Glomerular visceral epithelial cell (primary cell): Measurements from ENCODE around the gene PIK3R5.

Experiments used
- DNase-seq: peaks from one replicate; pipeline ENCODE4 v3.0.0-alpha.2; 2016; ENCODE audit errors: extremely low spot score

Gene PIK3R5

DNA sequence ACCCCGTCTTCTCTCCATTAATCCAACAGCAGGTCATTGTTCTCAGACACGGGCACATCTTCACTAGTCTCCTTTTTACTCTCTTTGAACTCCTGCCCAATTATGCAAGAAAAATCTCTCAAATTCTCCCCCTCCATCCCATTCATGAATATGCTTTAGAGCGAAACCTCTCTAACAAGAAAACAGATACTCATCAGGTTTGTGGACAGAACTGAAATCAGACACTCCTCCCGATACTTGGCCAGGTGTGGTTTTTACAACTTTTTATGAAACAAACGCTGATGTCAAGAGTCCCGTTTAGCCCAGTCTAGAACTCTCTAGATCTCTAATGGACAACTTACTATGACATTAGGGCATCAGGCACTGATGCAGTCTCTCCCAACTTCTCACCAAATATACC, 40.9 kb downstream of the PIK3R5 start:
- no peak for DNase-seq

- no peak for DNase-seq
Measured at GRCh38 chr17:8923762-8924161, 41.7 kb downstream of the PIK3R5 start.

- DNase-seq: no peak
Measured at GRCh38 chr17:8922928-8923327, 42.6 kb downstream of the PIK3R5 start.

DNA sequence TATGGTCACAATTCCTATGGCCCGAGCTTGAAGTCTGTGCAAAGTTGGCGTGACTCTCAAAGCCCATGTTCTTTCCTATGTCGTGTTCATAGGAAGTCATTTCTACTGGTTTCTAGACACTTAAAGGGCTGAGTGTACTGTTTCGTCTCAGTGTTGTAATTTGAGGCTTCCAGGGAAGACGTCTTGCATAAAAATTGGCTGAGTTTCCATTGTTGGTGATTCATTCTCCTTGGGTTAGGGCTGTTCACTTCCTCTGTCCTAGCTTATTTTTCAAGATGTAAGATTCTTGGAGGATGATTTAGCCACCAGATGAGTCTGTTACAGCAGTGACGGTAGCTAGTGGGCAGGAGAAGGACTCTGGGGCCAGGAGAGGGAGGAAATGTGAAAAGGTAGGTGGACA, 43.1 kb downstream of the PIK3R5 start:
- DNase-seq: peak; percentile 19

DNA sequence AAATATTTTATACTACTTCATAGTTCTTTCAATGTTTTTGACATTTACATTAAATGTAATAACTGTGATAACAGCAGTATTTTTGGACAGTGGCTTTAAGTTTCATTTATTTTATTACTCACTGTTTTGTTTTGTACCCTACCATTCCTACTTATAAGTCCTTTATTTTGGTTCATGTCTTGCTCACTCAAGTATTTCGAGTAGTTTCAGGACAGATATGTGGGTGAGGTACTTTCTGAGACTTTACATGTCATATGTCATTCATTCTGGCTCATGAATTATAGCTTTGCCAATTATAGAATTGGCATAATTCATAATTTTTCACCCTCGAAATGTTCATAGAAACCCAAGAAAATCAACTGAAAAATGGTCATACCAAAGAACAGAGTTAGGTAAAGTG, 44.4 kb downstream of the PIK3R5 start:
- DNase-seq: no peak

GRCh38 chr17:8918807-8919465, 46.6 kb downstream of the PIK3R5 start:
- DNase-seq: no peak

- DNase-seq: no peak
Measured at GRCh38 chr17:8916466-8916865, 49.0 kb downstream of the PIK3R5 start.

DNA sequence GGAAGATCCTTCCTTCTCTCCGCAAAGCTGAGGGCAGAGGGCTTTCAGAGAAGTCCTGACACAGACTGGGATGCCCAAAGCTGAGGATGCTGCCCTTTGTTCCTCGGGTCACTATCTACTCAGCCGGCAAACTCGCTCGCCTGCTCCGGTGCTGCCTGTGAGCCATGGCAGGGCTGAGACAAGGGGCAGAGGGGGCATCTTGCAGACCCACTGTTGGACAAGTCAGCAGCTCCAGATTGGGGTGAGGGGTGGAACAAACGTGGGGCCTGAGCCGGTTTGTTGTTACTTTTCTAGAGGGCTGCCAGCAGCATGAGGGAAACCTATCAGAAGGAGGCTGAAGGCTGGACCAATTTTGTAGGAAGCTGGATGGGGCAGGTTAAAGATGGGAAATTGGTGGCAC, 51.0 kb downstream of the PIK3R5 start:
- DNase-seq: no peak

DNA sequence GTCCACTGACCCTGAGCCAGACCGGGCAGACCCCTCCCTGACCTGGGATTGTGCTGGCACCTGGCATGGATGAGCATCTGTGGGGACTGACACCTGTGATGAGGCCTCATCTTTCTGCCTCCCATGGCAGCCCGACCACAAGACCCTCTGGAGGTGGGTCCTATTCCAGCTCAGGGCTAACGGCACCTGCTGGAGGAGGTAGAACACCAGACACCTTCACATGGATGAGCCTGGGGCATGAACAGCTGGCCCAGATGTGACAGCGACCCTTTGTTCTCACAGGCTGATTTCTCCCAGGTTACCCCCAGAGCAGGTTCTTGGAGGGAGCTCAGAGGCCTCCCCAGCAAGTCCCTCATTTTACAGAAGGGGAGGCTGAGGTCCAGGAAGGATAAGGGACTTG, 51.6 kb downstream of the PIK3R5 start:
- no peak for DNase-seq

DNA sequence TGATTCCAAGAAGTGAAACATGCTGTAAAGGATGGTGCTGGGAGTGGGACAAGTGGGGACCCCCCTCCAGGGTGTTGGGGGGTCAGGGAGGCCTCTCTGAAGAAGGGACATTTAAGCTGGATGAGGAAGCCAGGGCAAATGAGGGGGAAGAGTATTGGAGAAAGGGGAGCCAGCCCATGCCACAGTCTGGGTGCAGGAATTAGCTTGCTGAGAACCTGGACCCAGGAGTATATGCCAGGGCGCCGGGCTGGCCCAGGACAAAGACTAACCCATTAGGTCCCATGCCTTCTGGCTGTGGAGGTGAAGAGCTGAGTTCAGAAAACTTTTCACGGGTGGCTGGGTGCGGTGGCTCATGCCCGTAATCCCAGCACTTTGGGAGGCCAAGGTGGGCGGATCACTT, 52.4 kb downstream of the PIK3R5 start:
- no peak for DNase-seq

GRCh38 chr17:8912084-8912981, 53.2 kb downstream of the PIK3R5 start:
- DNase-seq: no peak

DNA sequence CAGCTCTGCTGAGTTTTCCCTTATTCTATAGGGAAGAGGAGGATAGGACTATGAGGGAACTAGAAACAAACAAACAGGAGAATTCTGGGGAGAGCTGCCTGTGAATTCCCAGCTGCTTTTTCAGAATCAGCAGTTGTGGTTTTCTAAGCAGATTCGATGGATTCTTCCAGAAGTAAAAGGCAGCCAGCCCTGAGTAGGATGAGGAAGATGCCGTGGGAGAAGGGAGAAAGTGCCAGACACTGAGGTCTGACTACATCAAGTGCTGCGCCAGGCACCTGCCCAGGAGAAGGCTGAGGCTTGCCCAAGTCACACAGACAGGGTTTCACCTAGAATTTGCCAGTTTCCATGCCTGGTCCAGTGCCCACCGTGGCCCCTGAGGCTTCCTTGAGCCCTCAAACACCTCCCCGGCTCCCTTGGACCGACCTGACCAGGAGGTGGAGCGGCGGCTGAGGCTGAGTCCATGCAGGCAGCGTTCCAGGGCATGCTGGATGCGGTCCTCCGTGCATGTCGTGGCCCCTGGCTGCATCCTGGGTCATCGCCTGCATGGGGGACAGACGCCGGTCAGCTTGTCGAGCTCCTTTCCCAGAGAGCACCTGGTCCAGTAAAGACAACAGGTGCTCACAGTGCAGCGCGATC, 54.4 kb downstream of the PIK3R5 start:
- no peak for DNase-seq

- no peak for DNase-seq
Measured at GRCh38 chr17:8909586-8910270, 55.8 kb downstream of the PIK3R5 start.

DNA sequence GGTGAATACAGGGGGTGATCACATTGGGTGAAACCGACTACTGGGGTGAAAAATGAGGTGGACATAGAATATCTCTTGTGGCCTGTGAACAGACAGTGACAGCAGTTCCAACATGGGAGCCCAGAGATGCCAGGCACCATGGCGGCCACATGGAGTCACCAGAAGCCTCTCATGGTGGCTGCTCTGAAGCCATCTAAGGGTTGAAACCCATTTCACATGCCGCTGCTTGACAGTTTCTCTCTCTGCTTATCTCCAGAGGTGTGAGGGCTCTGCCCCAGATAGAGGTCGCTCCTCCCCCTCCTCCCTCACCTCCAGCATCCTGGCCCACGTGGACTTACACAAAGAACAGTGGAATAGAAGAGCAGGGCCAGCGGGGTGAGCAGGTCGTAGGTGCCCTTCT, 60.2 kb downstream of the PIK3R5 start:
- no peak for DNase-seq

DNA sequence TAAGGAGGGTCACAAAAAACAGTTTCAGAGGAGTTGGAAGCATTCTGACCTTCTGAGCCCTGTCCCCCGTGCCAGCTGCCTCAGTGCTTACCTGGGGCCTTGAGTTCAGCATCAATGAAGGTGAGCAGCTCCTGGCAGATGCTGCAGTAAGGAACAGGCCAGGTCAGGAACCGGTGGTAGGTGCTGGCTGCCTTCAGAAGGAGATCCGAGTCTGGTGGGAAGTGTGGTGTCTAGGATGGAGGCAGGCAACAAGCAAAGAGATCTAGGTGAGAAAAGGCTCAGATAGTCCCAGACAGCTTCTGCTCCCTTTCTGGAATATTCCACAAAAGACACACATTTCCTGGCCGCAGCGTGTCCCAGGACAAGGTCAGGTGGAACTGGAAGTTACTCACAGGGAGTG, 60.8 kb downstream of the PIK3R5 start:
- DNase-seq: no peak

GRCh38 chr17:8904201-8904600, 61.3 kb downstream of the PIK3R5 start:
- no peak for DNase-seq

GRCh38 chr17:8900626-8901585, 64.6 kb downstream of the PIK3R5 start:
- no peak for DNase-seq

GRCh38 chr17:8900207-8900606, 65.3 kb downstream of the PIK3R5 start:
- DNase-seq: no peak

GRCh38 chr17:8898636-8899035, 66.9 kb downstream of the PIK3R5 start:
- DNase-seq: no peak

DNA sequence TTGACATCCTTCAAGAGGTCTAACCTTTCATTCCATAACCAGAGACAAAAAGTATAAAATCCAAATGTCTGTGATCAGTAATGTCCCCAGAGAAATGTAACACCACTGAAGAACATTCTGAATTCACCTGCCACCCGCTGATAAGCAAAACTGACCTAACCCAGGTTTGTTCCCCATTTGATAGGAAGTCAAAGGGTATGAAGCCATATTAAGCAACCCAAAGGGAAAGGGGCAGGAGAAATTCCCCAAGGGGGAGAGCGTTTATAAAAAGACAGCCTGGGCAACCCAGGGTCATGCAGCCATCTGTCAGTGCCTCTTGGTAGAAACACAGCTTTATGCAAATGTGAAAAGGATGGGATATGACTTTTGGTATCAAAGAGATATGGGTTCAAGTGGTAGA, 67.4 kb downstream of the PIK3R5 start:
- DNase-seq: no peak
